ENCODE data around the gene ZNG1B. TPM values are rescaled to one million over a fixed set of nuclear protein-coding genes. Genes with fewer than 3 reads are reported as not detected.
"Not testable (repeated sequence)": the region's sequence is repeated elsewhere in the genome, so short reads cannot be mapped to it uniquely, and the experiment has no call there.

Gene ZNG1B
- total RNA-seq (2022) (46.7 and 50.4 TPM in 2 replicates), Bru-seq, nascent RNA (percentile 89 among the genes with signal in this experiment), BruChase-seq, experiment 1, labeled RNA remaining after a 2-hour chase (percentile 89 among the genes with signal in this experiment), BruChase-seq, experiment 2, labeled RNA remaining after a 6-hour chase (percentile 81 among the genes with signal in this experiment)
- long read RNA-seq, transcript CBWD2-202 (16 exons, 1,740 nt), result minor isoform, 45 of 197 reads
- long read RNA-seq, transcript CBWD2-201 (15 exons, 1,812 nt), result major isoform, 89 of 197 reads
- long read RNA-seq, transcript CBWD2-203 (14 exons, 1,665 nt), result minor isoform, 11 of 197 reads
- long read RNA-seq, transcript CBWD2-209 (3 exons, 880 nt), result minor isoform, 10 of 197 reads
- long read RNA-seq, partial matches to known transcripts, result 9 of 197 reads
- long read RNA-seq, other reads (novel, unspliced or antisense), result 33 of 197 reads

DNA sequence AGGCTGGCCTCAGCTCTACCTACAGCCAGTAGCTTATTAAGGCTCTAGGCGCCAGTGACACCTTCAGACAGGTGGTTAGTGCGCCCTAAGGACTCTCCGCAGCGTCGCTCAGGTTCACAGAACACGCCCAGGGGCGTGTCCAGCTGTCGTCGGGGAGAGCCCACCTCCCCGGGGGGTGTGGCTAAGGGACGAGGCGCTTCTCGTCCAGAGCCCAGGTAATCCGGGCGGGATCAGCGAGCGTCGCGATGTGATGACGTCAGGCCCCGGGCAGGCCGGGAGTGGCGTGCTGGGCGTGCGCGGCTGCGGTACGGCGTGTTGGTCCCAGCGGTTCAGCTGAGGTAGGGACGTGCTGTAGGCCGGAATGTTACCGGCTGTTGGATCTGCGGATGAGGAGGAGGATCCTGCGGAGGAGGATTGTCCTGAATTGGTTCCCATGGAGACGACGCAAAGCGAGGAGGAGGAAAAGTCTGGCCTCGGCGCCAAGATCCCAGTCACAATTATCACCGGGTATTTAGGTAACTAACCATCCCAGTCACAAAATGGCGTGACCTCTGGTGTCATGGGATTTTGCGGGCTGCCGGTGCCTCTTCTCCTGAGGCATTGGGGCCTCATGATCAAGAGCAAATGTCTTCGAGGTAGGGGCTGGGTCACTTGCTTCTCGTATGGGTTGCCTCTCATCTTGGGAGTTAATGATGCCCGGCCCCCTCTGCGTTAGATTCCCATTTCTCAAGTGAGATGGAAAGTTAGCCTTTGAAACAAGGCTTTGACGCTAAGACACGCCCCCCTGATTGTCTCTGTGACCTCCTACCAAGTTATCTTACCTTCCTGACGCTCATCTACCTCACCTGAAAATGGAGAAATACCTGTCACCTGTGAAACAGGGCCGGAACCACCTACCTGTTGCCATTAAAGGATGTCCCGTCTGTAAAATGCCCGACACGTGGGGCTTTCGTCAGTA, at the start of gene ZNG1B:
ZNG1B (plus strand) TSS at position 184 of the 958 bp plus-strand sequence; CDS start at position 362, 178 bp downstream.
- H3K27me3 ChIP-seq (replicated peaks; ENCODE audit: control insufficient read depth, insufficient read depth, low read length); H3K9me3 Mint-ChIP-seq (ENCODE audit: unreplicated experiment); H3K36me3 ChIP-seq (ENCODE audit: control insufficient read depth, insufficient read depth, low read length); POLR2A ChIA-PET; H3K9me3 ChIP-seq; intact Hi-C loops (cut with micrococcal nuclease; ENCODE audit: unreplicated experiment); CTCF ChIA-PET; H3K27me3 Mint-ChIP-seq (ENCODE audit: insufficient read depth, unreplicated experiment); H3K4me1 ChIP-seq; H3K4me1 Mint-ChIP-seq (ENCODE audit: low read depth, unreplicated experiment): not testable (repeated sequence)
- peak within 1 kb of the TSS; percentile 84 for H3K4me3 Mint-ChIP-seq (ENCODE audit: unreplicated experiment)
- peak within 1 kb of the TSS; percentile 57 for H3K4me3 ChIP-seq (ENCODE audit: low read depth, low read length)
- DNase-seq, result peak; percentile 93 to 94
- TSS peak; percentile 85 for BruUV-seq (replicated peaks)
- peak within 1 kb of the TSS; percentile 88 for H3K27ac Mint-ChIP-seq (ENCODE audit: unreplicated experiment)
- H3K36me3 Mint-ChIP-seq (ENCODE audit: insufficient read depth, unreplicated experiment), result peaks cover 12% of the 10 kb centered on the region

DNA sequence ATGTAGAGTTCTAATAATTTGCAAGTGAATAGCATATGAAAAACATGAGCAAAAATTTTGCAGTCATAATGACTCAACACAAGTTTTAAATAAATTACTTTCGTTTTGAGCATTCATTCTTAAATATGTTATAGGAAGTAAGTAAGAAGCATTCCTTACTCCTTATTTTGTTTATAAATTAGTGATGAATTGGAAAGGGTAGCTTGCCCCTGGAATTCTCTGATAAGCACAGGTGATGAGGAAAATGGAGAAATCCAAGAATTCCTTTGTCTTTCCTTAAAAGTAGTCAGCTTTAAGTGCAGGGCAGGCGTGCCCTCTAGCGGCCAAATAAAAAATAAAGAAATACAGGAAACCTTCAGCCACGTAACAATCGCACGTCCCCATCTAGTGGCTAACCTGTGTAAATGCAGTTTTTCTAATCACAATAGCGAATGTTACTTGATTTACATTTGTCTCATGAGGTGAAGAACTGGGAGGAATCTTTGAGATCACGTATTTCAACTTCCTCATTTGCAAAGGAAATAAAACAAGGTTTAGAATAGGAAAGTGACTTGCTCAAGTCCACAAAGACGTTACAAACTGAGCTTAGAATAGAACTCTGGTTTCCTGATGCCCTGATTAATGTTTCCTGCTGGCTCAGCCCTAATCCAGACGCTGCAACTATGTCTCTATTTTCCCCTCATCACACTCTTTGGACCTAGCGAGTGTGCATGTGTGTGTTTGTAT, 47.2 kb upstream of the ZNG1B start:
- intact Hi-C loops (cut with micrococcal nuclease; ENCODE audit: unreplicated experiment), result loop anchor here (1.0 to 5.0 kb wide), 5 partner anchors 19 to 308 kb away; no protein-coding TSS in a partner anchor
- ChIA-PET CTCF (interaction anchor here (0.6 to 1.3 kb wide), 6 partner anchors 186 to 313 kb away, joined by 3 to 16 read pairs (median 4); no protein-coding TSS in a partner anchor), POLR2A (interaction anchor here (0.7 kb wide), 1 partner anchor 186 kb away, joined by 4 read pairs; no protein-coding TSS in a partner anchor)
- TF ChIP-seq, protein P1, sequence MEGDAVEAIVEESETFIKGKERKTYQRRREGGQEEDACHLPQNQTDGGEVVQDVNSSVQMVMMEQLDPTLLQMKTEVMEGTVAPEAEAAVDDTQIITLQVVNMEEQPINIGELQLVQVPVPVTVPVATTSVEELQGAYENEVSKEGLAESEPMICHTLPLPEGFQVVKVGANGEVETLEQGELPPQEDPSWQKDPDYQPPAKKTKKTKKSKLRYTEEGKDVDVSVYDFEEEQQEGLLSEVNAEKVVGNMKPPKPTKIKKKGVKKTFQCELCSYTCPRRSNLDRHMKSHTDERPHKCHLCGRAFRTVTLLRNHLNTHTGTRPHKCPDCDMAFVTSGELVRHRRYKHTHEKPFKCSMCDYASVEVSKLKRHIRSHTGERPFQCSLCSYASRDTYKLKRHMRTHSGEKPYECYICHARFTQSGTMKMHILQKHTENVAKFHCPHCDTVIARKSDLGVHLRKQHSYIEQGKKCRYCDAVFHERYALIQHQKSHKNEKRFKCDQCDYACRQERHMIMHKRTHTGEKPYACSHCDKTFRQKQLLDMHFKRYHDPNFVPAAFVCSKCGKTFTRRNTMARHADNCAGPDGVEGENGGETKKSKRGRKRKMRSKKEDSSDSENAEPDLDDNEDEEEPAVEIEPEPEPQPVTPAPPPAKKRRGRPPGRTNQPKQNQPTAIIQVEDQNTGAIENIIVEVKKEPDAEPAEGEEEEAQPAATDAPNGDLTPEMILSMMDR (IDR thresholded peaks at IDR 0.05; ENCODE audit: insufficient read depth in 1 of 2, low read depth in 1 of 2, low read length in 1 of 2, severe bottlenecking in 1 of 2, unreplicated experiment in 1 of 2), result peak; percentile 85 to 95
- Histone ChIP-seq H3K9me3 (no peaks in the 10 kb centered on the region), H3K4me1 (no peaks in the 10 kb centered on the region), H3K4me3 (ENCODE audit: low read depth, low read length) (no peak overlapping the region), H3K36me3 (ENCODE audit: control insufficient read depth, insufficient read depth, low read length) (no peaks in the 10 kb centered on the region), H3K27me3 (replicated peaks; ENCODE audit: control insufficient read depth, insufficient read depth, low read length) (no peaks in the 10 kb centered on the region)
- no TSS peak for BruUV-seq (replicated peaks)
- Mint-ChIP-seq H3K27me3 (ENCODE audit: insufficient read depth, unreplicated experiment) (no peaks in the 10 kb centered on the region), H3K27ac (ENCODE audit: unreplicated experiment) (no peak overlapping the region), H3K4me3 (ENCODE audit: unreplicated experiment) (no peak overlapping the region), H3K9me3 (ENCODE audit: unreplicated experiment) (no peaks in the 10 kb centered on the region), H3K4me1 (ENCODE audit: low read depth, unreplicated experiment) (no peaks in the 10 kb centered on the region), H3K36me3 (ENCODE audit: insufficient read depth, unreplicated experiment) (no peaks in the 10 kb centered on the region)
- peak; percentile 76 to 84 for DNase-seq

DNA sequence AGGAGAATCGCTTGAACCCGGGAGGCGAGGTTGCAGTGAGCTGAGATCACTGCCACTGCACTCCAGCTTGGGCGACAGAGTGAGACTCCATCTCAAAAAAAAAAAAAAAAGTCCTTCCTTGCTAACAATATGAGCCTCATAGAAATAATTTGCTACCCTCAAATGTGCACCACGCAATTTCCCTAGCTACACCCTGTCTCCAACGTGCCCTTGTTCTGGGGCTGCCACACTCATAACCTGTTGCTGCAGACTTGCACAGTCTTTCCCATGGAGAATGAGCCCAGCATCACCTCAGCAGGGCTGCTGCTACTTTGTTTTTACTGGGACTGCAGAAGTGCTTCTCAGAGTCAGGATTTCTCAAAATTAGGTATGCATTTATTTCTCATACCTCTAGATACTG, 46.4 kb upstream of the ZNG1B start:
- H3K36me3 ChIP-seq (ENCODE audit: control insufficient read depth, insufficient read depth, low read length), result no peaks in the 10 kb centered on the region
- POLR2A ChIA-PET, result no interaction called here
- no peaks in the 10 kb centered on the region for H3K27me3 ChIP-seq (replicated peaks; ENCODE audit: control insufficient read depth, insufficient read depth, low read length)
- intact Hi-C loops (cut with micrococcal nuclease; ENCODE audit: unreplicated experiment), result loop anchor here (2.0 to 5.0 kb wide), 2 partner anchors 20 to 309 kb away; no protein-coding TSS in a partner anchor
- TF ChIP-seq, protein P1 (IDR thresholded peaks at IDR 0.05; ENCODE audit: insufficient read depth in 1 of 2, low read depth in 1 of 2, low read length in 1 of 2, severe bottlenecking in 1 of 2, unreplicated experiment in 1 of 2), result no peak
- Mint-ChIP-seq H3K4me3 (ENCODE audit: unreplicated experiment) (no peak overlapping the region), H3K27ac (ENCODE audit: unreplicated experiment) (no peak overlapping the region), H3K4me1 (ENCODE audit: low read depth, unreplicated experiment) (no peaks in the 10 kb centered on the region), H3K27me3 (ENCODE audit: insufficient read depth, unreplicated experiment) (no peaks in the 10 kb centered on the region), H3K9me3 (ENCODE audit: unreplicated experiment) (no peaks in the 10 kb centered on the region), H3K36me3 (ENCODE audit: insufficient read depth, unreplicated experiment) (no peaks in the 10 kb centered on the region)
- CTCF ChIA-PET, result interaction anchor here (1.1 to 1.3 kb wide), 2 partner anchors 187 to 314 kb away, joined by 3 to 10 read pairs; no protein-coding TSS in a partner anchor
- H3K4me1 ChIP-seq, result no peaks in the 10 kb centered on the region
- H3K9me3 ChIP-seq, result no peaks in the 10 kb centered on the region
- no peak for DNase-seq
- no TSS peak for BruUV-seq (replicated peaks)
- H3K4me3 ChIP-seq (ENCODE audit: low read depth, low read length), result no peak overlapping the region

Measured in Caco-2 (cell line).